Type B pancreatic cell (in vitro differentiated cells): ENCODE measurements around the gene PPFIBP1. TPM values are rescaled to one million over a fixed set of nuclear protein-coding genes. Genes with fewer than 3 reads are reported as not detected.
"Not testable (repeated sequence)": the region's sequence is repeated elsewhere in the genome, so short reads cannot be mapped to it uniquely, and the experiment has no call there.

ENCODE experiments used
- DNase-seq: peaks from one replicate; pipeline ENCODE4 v3.0.0; 2021; ENCODE audit warnings: mixed read lengths; ENCODE audit not compliant: unreplicated experiment; ENCODE audit errors: extremely low spot score
- H3K27ac Mint-ChIP-seq: 2 replicates; pipeline ENCODE4 v1.8.0; 2021; ENCODE audit warnings: mild to moderate bottlenecking, mixed read lengths
- H3K27me3 Mint-ChIP-seq: 2 replicates; pipeline ENCODE4 v1.8.0; 2021; ENCODE audit warnings: mixed read lengths
- H3K36me3 Mint-ChIP-seq: 2 replicates; pipeline ENCODE4 v1.8.0; 2021; ENCODE audit warnings: mixed read lengths
- H3K4me1 Mint-ChIP-seq: one replicate; pipeline ENCODE4 v1.8.0; 2021; ENCODE audit warnings: mixed read lengths; ENCODE audit not compliant: unreplicated experiment
- H3K4me3 Mint-ChIP-seq: 2 replicates; pipeline ENCODE4 v1.8.0; 2021; ENCODE audit warnings: mild to moderate bottlenecking, mixed read lengths
- H3K9me3 Mint-ChIP-seq: 2 replicates; pipeline ENCODE4 v1.8.0; 2021; ENCODE audit warnings: mixed read lengths
- CTCF ChIP-seq: fragments of 200-600 bp; sonication (generic); conservative IDR thresholded peaks from 2 replicates; pipeline ENCODE4 v1.5.0; 2021; ENCODE audit warnings: antibody characterized with exemption, mild to moderate bottlenecking
- total RNA-seq: library from RNA; stranded (reverse); gene quantifications from 2 replicates; pipeline ENCODE4 v1.2.1, GENCODE V29; 2021; ENCODE audit warnings: low replicate concordance

Gene PPFIBP1
- total RNA-seq, 1 donor from 2014 or later, result 68.3 TPM

DNA sequence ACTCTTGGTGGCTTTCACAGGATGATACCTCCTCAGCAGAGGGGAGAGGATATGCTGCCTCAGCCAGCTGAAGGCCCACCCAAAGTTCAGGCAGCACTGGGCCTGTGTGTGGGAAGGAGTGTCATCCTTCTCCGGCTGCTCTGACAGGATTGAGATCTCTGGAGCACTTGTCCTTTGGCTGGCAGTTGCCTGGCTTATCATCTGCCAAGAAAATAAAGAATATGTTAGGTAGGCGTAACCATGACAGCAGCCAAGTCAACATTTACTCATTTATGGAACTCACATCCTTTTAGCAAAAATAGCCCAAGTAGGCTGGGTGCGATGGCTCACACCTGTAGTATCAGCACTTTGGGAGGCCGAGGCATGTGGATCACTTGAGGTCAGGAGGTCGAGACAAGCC lies 68.5 kb downstream of the PPFIBP1 start:
- H3K27me3 Mint-ChIP-seq, result no peaks in the 10 kb centered on the region
- no peak for DNase-seq
- no peak overlapping the region for H3K4me3 Mint-ChIP-seq
- no peaks in the 10 kb centered on the region for H3K9me3 Mint-ChIP-seq
- H3K36me3 Mint-ChIP-seq, result peaks cover 37% of the 10 kb centered on the region
- H3K27ac Mint-ChIP-seq, result peak overlapping the region; percentile 64
- no peak for TF ChIP-seq CTCF
- H3K4me1 Mint-ChIP-seq, result peaks cover 4% of the 10 kb centered on the region

- Mint-ChIP-seq H3K27me3 (no peaks in the 10 kb centered on the region), H3K27ac (no peak overlapping the region), H3K4me3 (no peak overlapping the region), H3K36me3 (peaks cover 38% of the 10 kb centered on the region), H3K9me3 (no peaks in the 10 kb centered on the region), H3K4me1 (peaks cover 4% of the 10 kb centered on the region)
- TF ChIP-seq CTCF, result no peak
- DNase-seq, result no peak
Measured at GRCh38 chr12:27593266-27593665, 69.3 kb downstream of the PPFIBP1 start.

GRCh38 chr12:27595231-27595642 lies 71.2 kb downstream of the PPFIBP1 start:
- no peak for DNase-seq
- H3K4me1 Mint-ChIP-seq, result peaks cover 4% of the 10 kb centered on the region
- H3K27me3 Mint-ChIP-seq, result no peaks in the 10 kb centered on the region
- H3K36me3 Mint-ChIP-seq, result peaks cover 49% of the 10 kb centered on the region
- TF ChIP-seq CTCF, result no peak
- H3K9me3 Mint-ChIP-seq, result no peaks in the 10 kb centered on the region
- H3K27ac Mint-ChIP-seq, result peak overlapping the region; percentile 47
- no peak overlapping the region for H3K4me3 Mint-ChIP-seq

DNA sequence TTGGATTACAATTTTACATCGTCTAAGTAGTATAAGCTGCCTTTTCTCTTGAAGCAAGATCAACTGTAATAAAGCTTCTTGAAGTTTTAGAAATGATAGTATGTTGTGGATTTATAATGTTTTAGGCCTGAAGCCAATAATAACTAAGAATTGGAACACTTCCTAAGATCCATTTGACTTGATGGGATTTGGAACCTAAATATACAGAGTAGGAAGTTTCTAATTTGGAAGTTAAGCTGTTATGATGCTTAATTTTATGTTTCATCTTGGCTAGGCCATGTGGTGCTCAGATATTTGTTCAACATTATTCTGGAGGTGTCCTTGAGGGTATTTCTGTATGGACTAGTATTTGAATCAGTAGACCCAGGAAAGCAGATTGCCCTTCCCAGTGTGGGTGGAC lies 74.9 kb downstream of the PPFIBP1 start:
- H3K4me1 Mint-ChIP-seq, H3K9me3 Mint-ChIP-seq, H3K4me3 Mint-ChIP-seq, DNase-seq, H3K27ac Mint-ChIP-seq, H3K27me3 Mint-ChIP-seq: not testable (repeated sequence)
- peaks cover 31% of the 10 kb centered on the region for H3K36me3 Mint-ChIP-seq

DNA sequence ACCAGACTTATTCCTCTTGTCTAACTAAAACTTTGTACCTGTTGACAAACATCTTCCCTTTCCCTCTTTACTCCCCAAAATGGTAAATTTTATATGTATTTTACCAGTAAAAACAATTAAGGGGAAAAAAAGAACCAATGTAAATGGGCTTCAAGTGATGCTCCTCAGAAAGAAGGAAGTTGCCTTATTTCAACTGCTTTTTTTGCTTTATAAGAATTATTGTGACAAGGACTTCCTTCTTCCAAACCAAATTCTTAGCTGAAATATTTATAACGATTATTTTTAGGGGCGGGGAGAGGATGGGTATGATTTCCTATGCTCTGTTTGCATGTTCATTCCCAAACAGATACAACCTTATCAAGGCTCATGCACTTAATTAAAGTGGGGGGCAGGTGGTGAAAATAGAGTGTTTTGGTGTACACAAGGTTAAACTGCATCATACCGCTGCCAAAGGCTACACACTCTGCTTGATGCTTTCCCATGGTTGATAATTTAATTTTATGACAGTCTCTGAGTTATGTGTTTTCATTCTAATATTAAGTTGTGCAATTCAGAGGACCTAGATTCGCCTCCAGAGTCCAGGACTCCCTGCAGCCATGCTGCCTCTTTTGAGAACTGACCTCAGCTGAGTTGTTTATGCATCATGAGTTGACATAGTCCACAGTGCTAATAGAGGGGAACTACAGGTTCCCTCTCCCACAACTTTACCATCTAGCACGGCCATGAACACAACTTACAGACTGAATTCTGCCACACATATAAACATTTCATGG lies 77.2 kb downstream of the PPFIBP1 start:
- not testable (repeated sequence) for H3K27me3 Mint-ChIP-seq, H3K9me3 Mint-ChIP-seq, H3K4me3 Mint-ChIP-seq, H3K27ac Mint-ChIP-seq, DNase-seq, H3K4me1 Mint-ChIP-seq
- H3K36me3 Mint-ChIP-seq, result peaks cover 31% of the 10 kb centered on the region

DNA sequence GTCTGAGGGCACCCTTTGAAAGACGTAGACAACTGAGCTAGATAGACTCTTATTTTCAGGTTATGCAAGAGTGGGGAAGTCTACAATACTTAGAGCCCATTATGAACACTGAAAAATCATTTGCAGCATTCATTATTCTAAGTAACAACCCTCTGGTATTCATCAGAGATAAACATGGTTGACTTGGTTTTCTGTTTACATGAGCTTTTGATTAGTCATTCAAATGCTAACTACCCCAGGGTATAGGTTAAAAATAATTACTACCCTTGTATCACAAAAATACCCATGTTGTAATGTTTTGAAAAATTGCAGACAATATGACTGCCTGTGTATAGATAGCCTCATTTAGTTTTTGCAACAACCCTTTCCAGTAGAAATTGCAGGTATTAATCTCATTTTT lies 78.5 kb downstream of the PPFIBP1 start:
- H3K27ac Mint-ChIP-seq, result no peak overlapping the region

More for the DNA sequence above, 78.5 kb downstream of the PPFIBP1 start:
- DNase-seq, result no peak
- Mint-ChIP-seq H3K4me3 (no peak overlapping the region), H3K4me1 (no peaks in the 10 kb centered on the region), H3K27me3 (no peaks in the 10 kb centered on the region), H3K9me3 (peaks cover 9% of the 10 kb centered on the region), H3K36me3 (peaks cover 27% of the 10 kb centered on the region)
- TF ChIP-seq CTCF, result no peak
